Skeletal muscle satellite cell (primary cell): ENCODE data around the gene RNLS.

Source experiments
- H3K27me3 ChIP-seq: 2 replicates; pipeline ENCODE4 v1.7.0; 2013; ENCODE audit warnings: low read length; ENCODE audit not compliant: control insufficient read depth, insufficient read depth
- H3K36me3 ChIP-seq: 2 replicates; pipeline ENCODE4 v1.7.0; 2013; ENCODE audit warnings: mild to moderate bottlenecking, control low read depth, low read length; ENCODE audit not compliant: insufficient read depth
- H3K4me1 ChIP-seq: 2 replicates; pipeline ENCODE4 v1.7.0; 2013; ENCODE audit warnings: low read length; ENCODE audit not compliant: control insufficient read depth, insufficient read depth
- H3K4me2 ChIP-seq: 2 replicates; pipeline ENCODE4 v1.7.0; 2013; ENCODE audit warnings: mild to moderate bottlenecking, low read length
- H3K4me3 ChIP-seq: 2 replicates; pipeline ENCODE4 v1.7.0; 2013; ENCODE audit warnings: low read length
- H3K9ac ChIP-seq: 2 replicates; pipeline ENCODE4 v1.7.0; 2013; ENCODE audit warnings: mild to moderate bottlenecking, low read depth, low read length, moderate library complexity
- H3K9me3 ChIP-seq: replicated peaks from 2 replicates; pipeline ENCODE4 v1.7.0; 2013; ENCODE audit warnings: mild to moderate bottlenecking, control low read depth, low read length

The RNLS gene

GRCh38 chr10:88243202-88243744, 339.8 kb downstream of the RNLS start:
- Histone ChIP-seq H3K9ac (peak overlapping the region; percentile 56), H3K4me2 (peak overlapping the region; percentile 76), H3K4me3 (peak overlapping the region; percentile 35), H3K9me3 (no peaks in the 10 kb centered on the region), H3K36me3 (no peaks in the 10 kb centered on the region), H3K4me1 (peaks cover 40% of the 10 kb centered on the region), H3K27me3 (no peaks in the 10 kb centered on the region)

- peaks cover 38% of the 10 kb centered on the region for H3K4me1 ChIP-seq
- H3K9ac ChIP-seq: no peak overlapping the region
- H3K27me3 ChIP-seq: no peaks in the 10 kb centered on the region
- H3K4me2 ChIP-seq: no peak overlapping the region
- no peaks in the 10 kb centered on the region for H3K9me3 ChIP-seq
- no peaks in the 10 kb centered on the region for H3K36me3 ChIP-seq
- no peak overlapping the region for H3K4me3 ChIP-seq
Observed at GRCh38 chr10:88241501-88241900, 341.6 kb downstream of the RNLS start.

- no peak overlapping the region for H3K4me2 ChIP-seq
- no peaks in the 10 kb centered on the region for H3K9me3 ChIP-seq
- H3K36me3 ChIP-seq: no peaks in the 10 kb centered on the region
- H3K27me3 ChIP-seq: no peaks in the 10 kb centered on the region
- H3K4me3 ChIP-seq: no peak overlapping the region
- H3K9ac ChIP-seq: no peak overlapping the region
- peaks cover 15% of the 10 kb centered on the region for H3K4me1 ChIP-seq
Observed at GRCh38 chr10:88239212-88239611, 343.9 kb downstream of the RNLS start.

GRCh38 chr10:88238615-88238914, 344.6 kb downstream of the RNLS start:
- Histone ChIP-seq H3K9me3 (no peaks in the 10 kb centered on the region), H3K4me1 (peaks cover 9% of the 10 kb centered on the region), H3K4me3 (no peak overlapping the region), H3K27me3 (no peaks in the 10 kb centered on the region), H3K36me3 (no peaks in the 10 kb centered on the region), H3K9ac (no peak overlapping the region), H3K4me2 (no peak overlapping the region)

- H3K9ac ChIP-seq: no peak overlapping the region
- peaks cover 3% of the 10 kb centered on the region for H3K4me1 ChIP-seq
- no peaks in the 10 kb centered on the region for H3K9me3 ChIP-seq
- H3K27me3 ChIP-seq: no peaks in the 10 kb centered on the region
- H3K36me3 ChIP-seq: no peaks in the 10 kb centered on the region
- no peak overlapping the region for H3K4me3 ChIP-seq
- H3K4me2 ChIP-seq: no peak overlapping the region
Observed at GRCh38 chr10:88237896-88238614, 345.1 kb downstream of the RNLS start.

GRCh38 chr10:88236121-88236743, 346.9 kb downstream of the RNLS start:
- Histone ChIP-seq H3K4me1 (no peaks in the 10 kb centered on the region), H3K9ac (no peak overlapping the region), H3K27me3 (no peaks in the 10 kb centered on the region), H3K9me3 (no peaks in the 10 kb centered on the region), H3K4me3 (no peak overlapping the region), H3K36me3 (no peaks in the 10 kb centered on the region), H3K4me2 (no peak overlapping the region)

- Histone ChIP-seq H3K36me3 (no peaks in the 10 kb centered on the region), H3K4me3 (no peak overlapping the region), H3K4me2 (no peak overlapping the region), H3K9ac (no peak overlapping the region), H3K9me3 (no peaks in the 10 kb centered on the region), H3K27me3 (no peaks in the 10 kb centered on the region), H3K4me1 (no peaks in the 10 kb centered on the region)
Observed at GRCh38 chr10:88234297-88234696, 348.8 kb downstream of the RNLS start.

GRCh38 chr10:88233870-88234269, 349.2 kb downstream of the RNLS start:
- H3K36me3 ChIP-seq: no peaks in the 10 kb centered on the region
- no peaks in the 10 kb centered on the region for H3K9me3 ChIP-seq
- H3K4me1 ChIP-seq: no peaks in the 10 kb centered on the region
- H3K4me3 ChIP-seq: no peak overlapping the region
- no peak overlapping the region for H3K9ac ChIP-seq
- H3K27me3 ChIP-seq: no peaks in the 10 kb centered on the region
- H3K4me2 ChIP-seq: no peak overlapping the region

GRCh38 chr10:88232983-88233543, 350.1 kb downstream of the RNLS start:
- H3K27me3 ChIP-seq: no peaks in the 10 kb centered on the region
- no peak overlapping the region for H3K4me3 ChIP-seq
- H3K4me2 ChIP-seq: no peak overlapping the region
- H3K9me3 ChIP-seq: no peaks in the 10 kb centered on the region
- H3K36me3 ChIP-seq: no peaks in the 10 kb centered on the region
- H3K4me1 ChIP-seq: peaks cover 1% of the 10 kb centered on the region
- H3K9ac ChIP-seq: no peak overlapping the region

GRCh38 chr10:88232029-88232895, 350.9 kb downstream of the RNLS start:
- Histone ChIP-seq H3K9me3 (no peaks in the 10 kb centered on the region), H3K27me3 (no peaks in the 10 kb centered on the region), H3K4me2 (no peak overlapping the region), H3K4me3 (no peak overlapping the region), H3K36me3 (no peaks in the 10 kb centered on the region), H3K4me1 (peaks cover 9% of the 10 kb centered on the region), H3K9ac (no peak overlapping the region)

GRCh38 chr10:88230251-88230650, 352.9 kb downstream of the RNLS start:
- peaks cover 11% of the 10 kb centered on the region for H3K4me1 ChIP-seq
- no peak overlapping the region for H3K9ac ChIP-seq
- no peaks in the 10 kb centered on the region for H3K27me3 ChIP-seq
- H3K36me3 ChIP-seq: no peaks in the 10 kb centered on the region
- no peak overlapping the region for H3K4me2 ChIP-seq
- no peaks in the 10 kb centered on the region for H3K9me3 ChIP-seq
- H3K4me3 ChIP-seq: no peak overlapping the region
